ENCODE results near the gene ANP32D.
"Not testable (repeated sequence)": the region's sequence is repeated elsewhere in the genome, so short reads cannot be mapped to it uniquely, and the experiment has no call there.

ANP32D gene

DNA sequence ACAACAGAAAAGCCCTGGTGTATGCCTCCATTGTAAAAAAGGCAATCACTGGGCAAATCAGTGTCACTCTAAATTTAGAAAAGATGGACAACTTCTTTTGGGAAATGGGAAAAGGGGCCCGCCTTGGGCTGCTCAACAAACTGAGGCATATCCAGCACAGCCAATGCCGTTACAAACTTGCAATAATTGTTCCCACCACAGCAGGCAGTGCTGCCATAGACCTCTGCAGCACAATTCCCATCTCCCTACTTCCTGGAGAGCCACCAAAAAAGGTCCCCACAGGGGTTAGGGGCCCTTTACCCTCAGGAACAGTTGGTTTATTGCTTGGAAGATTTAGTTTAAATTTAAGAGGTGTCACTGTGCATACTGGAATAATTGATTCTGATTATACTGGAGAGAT is 36.6 kb downstream of the ANP32D start:
- Histone ChIP-seq H3K4me1 (no peaks in the 10 kb centered on the region), H3K9me3 (peaks cover 43% of the 10 kb centered on the region), H3K4me2 (no peak overlapping the region), H3K27me3 (no peaks in the 10 kb centered on the region), H4K20me1 (no peaks in the 10 kb centered on the region), H3K9ac (no peak overlapping the region), H3K4me3 (no peak overlapping the region), H3K27ac (no peak overlapping the region), H3K36me3 (no peaks in the 10 kb centered on the region)
- TF ChIP-seq Cebpa-rat (IDR thresholded peaks at IDR 0.05) = no peak

DNA sequence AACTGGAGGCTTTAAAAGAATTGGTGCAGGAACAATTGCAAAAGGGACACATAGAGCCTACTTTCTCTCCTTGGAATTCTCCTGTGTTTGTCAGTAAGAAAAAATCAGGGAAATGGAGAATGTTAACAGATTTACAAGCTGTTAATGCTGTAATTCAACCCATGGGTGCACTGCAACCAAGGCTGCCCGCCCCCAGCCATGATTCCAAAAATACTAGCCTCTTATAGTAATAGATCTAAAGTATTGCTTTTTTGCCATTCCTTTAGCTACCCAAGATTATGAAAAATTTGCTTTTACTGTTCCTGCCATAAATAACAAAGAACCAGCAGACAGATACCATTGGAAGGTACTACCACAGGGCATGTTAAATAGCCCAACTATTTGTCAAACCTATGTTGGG is 37.8 kb downstream of the ANP32D start:
- Histone ChIP-seq H3K27ac (no peak overlapping the region), H3K4me3 (no peak overlapping the region), H3K4me1 (no peaks in the 10 kb centered on the region), H3K36me3 (no peaks in the 10 kb centered on the region), H3K9me3 (peaks cover 43% of the 10 kb centered on the region), H3K4me2 (no peak overlapping the region), H3K9ac (no peak overlapping the region), H4K20me1 (no peaks in the 10 kb centered on the region), H3K27me3 (no peaks in the 10 kb centered on the region)
- no peak for TF ChIP-seq Cebpa-rat (IDR thresholded peaks at IDR 0.05)

DNA sequence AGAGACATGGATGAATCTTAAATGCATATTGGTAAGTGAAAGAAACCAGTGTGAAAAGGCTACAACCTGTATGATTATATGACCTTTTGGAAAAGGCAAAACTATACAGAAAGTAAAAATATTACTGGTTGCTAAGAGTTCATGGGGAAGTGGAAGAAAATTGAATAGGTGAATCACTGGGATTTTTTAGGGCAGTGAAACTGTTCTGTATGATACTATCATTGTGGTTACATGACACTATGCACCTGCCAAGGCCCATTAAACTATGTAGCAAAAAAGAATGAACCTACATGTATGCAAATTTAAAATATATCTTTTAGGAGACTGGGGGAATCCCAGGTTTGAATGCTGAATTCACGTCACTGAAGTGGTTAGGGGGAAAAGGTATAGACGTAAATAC is 40.5 kb downstream of the ANP32D start:
- Histone ChIP-seq H3K27me3 (no peaks in the 10 kb centered on the region), H3K36me3 (no peaks in the 10 kb centered on the region), H3K4me1 (no peaks in the 10 kb centered on the region), H4K20me1 (no peaks in the 10 kb centered on the region), H3K4me3 (no peak overlapping the region), H3K9me3 (peaks cover 43% of the 10 kb centered on the region), H3K27ac (no peak overlapping the region), H3K4me2 (no peak overlapping the region), H3K9ac (no peak overlapping the region)
- TF ChIP-seq Cebpa-rat (IDR thresholded peaks at IDR 0.05) = no peak

DNA sequence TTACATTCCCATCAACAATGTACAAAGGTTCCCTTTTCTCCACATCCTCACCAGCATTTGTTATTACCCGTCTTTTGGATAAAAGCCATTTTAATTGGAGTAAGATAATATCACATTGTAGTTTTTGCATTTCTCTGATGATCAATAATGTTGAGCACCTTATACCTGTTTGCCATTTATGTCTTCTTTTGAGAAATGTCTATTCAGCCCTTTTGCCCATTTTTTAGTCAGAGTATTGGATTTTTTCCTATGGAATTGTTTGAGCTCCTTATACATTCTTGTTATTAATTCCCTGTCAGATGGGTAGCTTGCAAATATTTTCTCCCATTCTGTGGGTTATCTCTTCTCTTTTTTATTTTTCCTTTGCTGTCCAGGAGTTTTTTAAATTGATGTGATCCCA is 42.4 kb downstream of the ANP32D start:
- no peak overlapping the region for H3K9ac ChIP-seq
- no peaks in the 10 kb centered on the region for H3K4me1 ChIP-seq
- no peak overlapping the region for H3K27ac ChIP-seq
- H3K4me3 ChIP-seq = no peak overlapping the region
- no peaks in the 10 kb centered on the region for H4K20me1 ChIP-seq
- H3K9me3 ChIP-seq = peaks cover 32% of the 10 kb centered on the region
- no peak for TF ChIP-seq Cebpa-rat (IDR thresholded peaks at IDR 0.05)
- H3K27me3 ChIP-seq = no peaks in the 10 kb centered on the region
- H3K36me3 ChIP-seq = no peaks in the 10 kb centered on the region
- no peak overlapping the region for H3K4me2 ChIP-seq

DNA sequence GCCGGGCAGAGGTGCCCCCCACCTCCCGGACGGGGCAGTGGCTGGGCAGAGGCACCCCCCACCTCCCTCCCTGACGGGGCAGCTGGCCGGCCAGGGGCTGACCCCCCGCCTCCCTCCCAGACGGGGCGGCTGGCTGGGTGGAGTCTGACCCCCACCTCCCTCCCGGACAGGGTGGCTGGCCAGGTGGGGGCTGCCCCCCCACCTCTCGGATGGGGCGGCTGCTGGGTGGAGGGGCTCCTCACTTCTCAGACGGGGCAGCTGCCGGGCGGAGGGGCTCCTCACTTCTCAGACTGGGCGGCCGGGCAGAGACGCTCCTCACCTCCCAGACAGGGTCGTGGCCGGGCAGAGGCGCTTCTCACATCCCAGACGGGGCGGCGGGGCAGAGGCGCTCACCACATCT is 48.0 kb downstream of the ANP32D start:
- not testable (repeated sequence) for H3K27me3 ChIP-seq, H3K9ac ChIP-seq

More for the DNA sequence above, 48.0 kb downstream of the ANP32D start:
- H4K20me1 ChIP-seq, H3K36me3 ChIP-seq, H3K27ac ChIP-seq, H3K4me2 ChIP-seq, H3K4me1 ChIP-seq, H3K4me3 ChIP-seq, H3K9me3 ChIP-seq: not testable (repeated sequence)
